GM18526 (cell line): ENCODE results near the gene XKR8.

ENCODE experiments used
- POLR2A ChIP-seq: IDR thresholded peaks from 3 replicates; pipeline ENCODE4 v1.6.1; 2011; ENCODE audit not compliant: insufficient read length; ENCODE audit errors: extremely low read depth

The XKR8 gene

DNA sequence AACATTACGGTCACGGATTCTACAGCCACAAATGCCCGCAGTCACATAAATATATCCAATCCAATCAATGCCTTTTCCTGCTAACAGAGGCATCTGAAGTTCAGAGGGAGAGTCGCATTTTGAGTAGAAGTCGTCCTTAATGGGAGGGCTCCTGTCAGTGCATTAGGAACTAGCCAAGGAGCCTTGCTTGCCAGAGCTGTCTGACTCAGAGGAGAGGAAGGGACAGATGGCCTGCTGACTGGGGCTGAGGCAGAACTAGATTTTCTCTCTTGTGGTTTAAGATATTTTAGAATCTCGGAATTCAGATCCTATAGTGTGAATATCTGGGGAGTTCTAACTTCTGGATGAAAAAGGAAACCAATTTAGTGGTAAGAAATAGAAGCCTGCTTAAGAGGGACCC is 10.6 kb downstream of the XKR8 start:
- TF ChIP-seq POLR2A = no peak

DNA sequence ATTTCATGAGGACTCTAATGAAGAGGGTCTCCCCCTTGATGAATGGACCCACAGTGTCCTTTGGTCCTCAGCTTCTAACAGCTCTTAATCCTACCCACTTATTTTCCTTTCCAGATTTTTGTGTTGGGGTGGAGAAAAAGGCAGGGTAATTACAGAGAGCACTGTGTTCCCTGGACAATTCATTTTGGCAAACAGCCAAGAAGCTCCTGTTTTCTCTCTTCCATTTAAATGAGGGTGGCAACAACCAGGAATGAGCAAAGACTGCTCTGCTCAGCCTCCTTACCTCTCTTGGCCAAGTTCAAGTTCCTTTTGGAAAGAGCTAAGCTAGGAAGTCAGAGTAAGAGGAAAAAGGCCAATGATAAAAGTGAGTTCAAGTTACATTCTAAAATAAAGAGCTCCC is 11.9 kb downstream of the XKR8 start:
- TF ChIP-seq POLR2A = no peak

DNA sequence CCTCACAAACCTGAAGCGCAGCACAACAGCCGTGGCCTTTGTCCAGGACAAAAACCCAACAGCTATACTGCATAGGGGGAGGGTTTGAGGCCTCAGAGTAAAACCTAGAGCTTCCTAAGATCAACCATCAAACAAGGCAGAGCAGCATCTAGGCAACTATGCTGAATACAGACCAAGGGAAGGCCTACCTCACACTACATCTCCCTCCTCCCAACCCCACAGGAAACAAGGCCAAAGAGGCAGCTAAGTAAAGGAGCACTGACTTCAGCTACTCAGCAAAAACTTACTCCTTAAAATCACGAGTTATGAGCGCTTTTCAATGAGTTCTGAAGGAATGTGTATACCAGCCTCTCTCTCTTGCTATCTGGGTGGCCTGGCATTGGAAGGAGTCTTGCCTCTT is 12.4 kb downstream of the XKR8 start:
- TF ChIP-seq POLR2A = no peak

DNA sequence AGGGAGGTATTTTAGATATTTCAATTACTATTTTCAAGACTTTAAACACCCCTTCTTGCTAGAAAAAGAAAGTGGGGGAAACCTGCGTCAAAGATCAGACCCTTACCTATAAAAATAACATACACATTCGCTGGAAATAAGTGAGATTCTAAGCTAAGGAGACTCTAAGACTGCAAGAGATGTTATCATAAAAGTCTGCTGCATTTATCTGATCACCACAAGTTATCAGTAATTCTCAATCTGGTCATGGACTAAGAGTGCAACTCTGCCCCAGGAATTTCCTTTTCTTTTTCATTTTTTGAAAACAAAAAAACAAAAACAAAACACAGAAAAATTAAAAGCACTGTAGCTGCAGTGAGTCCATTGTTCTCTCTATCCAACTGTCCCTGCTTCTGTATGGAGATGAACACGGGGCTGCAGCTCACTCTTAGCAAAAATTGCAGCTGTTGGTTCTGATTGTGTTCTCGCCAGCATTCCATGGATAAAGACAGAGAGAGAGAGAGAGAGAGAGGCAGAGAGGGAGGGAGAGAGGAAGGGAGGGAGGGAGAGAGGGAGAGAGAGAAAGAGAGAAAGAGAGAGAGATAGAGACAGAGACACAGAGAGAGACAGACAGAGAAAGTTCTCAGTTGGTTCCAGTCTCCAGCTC is 14.1 kb downstream of the XKR8 start:
- TF ChIP-seq POLR2A = no peak

DNA sequence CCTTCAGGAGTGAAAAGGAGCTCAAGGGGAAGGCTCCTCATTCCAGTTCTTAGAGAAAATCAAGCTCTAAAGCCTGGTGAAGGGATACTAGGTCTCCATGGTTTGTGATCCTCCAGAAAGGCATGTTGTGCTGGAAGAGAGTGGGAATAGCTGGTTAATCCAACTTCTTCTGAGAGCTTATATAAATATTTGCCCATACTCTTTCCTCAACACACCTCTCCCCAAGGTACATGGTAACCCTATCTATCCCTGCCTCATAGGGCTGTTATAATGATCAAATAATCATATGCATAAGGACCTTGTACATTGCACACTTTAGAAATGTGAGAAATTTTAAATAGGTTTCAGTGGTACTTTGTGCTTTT is 14.6 kb downstream of the XKR8 start:
- TF ChIP-seq POLR2A = no peak

DNA sequence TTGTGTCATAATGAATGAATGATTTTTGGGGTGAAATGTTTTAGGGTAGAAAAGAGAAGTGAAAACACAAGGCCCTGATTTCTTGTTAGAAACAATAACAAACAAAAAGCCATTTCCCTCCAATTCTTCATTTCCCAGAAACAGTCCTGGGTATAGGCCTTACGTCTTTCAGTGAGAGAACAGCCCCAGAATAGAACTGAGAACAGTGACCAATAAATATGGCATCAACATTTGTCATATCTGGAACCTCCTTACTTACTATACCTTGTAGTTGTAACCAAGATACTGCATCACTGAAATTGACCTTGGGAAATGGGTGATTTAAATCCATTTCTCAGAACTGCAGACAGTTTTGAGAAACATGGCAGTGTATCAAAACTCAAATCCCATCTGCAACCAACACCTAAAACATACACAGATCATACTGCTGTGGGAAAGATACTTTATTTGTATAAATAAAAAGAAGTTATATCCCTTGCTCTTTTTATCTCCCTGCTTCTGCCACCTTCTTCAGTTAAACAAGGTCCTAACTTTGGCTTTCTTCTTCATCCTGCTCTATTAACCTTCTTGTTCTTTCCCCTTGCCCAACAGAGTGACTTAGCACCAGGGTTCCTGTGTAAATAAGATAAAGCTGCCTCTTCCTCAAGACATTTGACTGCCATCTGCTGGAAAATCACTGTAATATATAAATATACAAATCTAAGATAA is 19.5 kb downstream of the XKR8 start:
- no peak for TF ChIP-seq POLR2A

DNA sequence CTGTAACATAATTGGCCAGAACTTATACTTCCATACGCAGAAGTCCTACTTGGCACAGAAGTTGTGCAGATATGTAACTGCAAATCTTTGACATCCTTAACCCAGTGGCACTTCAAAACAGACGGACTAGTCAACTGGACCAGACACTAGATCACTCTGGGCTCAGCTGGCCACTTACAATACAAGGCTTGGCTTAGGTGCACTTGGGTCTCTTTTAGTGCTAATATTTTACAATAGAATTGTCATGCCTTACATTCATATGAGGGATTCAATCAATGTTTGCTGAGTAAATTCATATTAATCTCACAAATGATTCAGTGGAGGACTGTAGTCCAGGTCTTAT is 20.1 kb downstream of the XKR8 start:
- TF ChIP-seq POLR2A = no peak

DNA sequence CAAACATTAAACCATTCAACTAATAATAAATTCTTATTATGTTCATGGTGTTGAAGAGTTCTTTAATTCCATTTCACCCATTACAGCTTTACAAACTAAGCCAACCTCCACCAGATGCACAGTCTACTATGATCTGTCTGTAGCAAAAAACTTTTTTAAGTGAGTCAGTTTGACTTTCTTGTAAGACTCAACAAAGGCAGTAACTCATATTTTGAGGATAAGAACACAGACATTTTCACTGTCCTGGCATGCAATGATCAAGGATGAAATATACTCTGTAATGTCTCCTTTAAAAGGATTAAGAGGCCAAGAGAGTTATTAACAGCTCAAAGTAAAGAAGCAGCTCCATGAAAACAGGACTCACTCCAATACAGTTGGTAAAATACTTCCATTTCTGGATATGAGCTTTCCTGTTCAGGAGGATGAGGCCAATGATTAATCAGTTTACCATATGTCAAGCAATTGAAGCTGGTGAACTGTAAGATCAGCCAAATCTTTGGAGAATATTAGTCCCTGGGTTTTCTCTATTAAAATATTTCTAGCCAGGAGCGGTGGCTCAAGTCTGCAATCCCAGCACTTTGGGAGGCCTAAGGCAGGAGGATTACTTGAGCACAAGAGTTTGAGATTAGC is 20.6 kb downstream of the XKR8 start:
- no peak for TF ChIP-seq POLR2A

DNA sequence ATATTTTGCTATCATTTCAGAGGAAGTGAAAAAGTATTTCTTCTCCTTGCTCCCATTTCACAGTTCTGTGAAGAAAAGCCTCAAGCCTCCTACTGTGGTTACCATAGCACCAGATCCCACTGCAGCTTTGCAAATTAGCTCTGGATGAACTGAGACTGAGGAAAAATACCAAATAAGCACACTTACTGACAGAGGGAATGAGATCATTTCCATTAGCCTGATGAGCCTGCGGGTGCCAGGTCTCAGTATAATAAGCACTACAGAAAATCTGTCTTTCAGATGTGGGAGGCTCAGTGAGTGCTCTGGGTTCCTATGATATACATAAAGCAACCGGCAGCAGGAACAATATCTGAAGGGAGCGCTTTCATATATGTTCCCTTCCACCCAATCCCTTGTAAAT is 21.4 kb downstream of the XKR8 start:
- no peak for TF ChIP-seq POLR2A

DNA sequence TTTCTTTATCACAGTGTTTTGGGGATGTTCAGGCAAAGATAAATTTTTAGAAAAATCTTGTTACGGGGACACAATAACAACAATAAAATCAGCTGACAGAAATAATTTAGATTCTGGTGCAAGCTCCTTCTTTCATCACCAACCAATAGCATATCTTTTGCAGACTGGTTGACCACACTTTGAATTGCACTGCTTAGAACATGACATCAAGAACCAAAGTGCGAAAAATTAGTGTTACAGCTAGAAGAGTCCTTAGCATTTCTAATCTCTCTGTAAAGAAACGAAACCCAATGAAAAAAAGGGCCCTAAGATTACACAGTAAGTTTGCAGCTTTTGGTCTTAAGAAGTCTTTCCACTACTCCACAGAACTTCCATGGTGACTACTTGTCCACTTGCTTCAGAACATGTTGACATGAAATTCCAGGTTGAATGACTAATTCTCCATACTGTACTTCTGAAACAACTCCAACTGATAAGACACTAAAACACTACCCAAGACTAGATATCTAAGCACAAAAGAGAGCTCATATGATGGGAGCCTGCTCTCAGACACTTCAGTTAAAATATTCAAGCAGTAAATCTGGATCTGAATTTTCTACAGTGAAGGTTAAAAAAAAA is 31.3 kb downstream of the XKR8 start:
- no peak for TF ChIP-seq POLR2A

DNA sequence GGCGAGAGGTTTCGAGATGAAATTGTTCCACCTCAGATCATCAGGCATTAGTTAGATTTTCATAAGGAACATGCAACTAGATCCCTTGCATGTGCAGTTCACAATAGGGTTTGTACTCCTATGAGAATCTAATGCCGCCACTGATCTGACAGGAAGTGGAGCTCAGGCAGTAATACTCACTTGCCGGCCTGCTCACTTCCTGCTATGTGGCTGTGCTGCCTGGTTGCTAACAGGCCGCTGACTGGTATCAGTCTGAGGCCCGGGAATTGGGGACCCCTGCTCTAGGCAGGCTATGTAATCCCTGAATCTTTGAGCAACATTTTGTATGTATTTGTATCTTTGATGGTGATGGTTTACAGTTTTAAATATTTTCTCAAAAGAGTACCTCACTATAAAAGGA is 32.5 kb downstream of the XKR8 start:
- no peak for TF ChIP-seq POLR2A

DNA sequence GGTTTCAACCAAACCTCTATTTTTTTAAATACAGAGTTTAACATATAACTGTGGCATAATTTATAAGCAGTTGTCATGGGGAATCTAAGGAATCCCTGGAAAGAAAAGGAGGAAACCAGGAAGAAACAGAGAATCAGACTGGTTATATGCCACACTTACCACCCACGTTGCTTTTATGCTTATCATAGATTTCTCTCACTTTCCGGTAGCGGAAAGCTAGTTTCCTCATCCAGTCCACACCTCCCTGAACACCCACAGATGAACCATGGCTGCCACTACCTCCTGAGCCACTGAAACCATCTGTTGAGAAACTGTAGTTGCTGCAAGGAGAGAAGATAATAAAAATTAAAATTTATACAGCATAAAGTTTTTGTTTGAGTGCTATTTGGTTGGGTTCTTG is 33.5 kb downstream of the XKR8 start:
- no peak for TF ChIP-seq POLR2A

DNA sequence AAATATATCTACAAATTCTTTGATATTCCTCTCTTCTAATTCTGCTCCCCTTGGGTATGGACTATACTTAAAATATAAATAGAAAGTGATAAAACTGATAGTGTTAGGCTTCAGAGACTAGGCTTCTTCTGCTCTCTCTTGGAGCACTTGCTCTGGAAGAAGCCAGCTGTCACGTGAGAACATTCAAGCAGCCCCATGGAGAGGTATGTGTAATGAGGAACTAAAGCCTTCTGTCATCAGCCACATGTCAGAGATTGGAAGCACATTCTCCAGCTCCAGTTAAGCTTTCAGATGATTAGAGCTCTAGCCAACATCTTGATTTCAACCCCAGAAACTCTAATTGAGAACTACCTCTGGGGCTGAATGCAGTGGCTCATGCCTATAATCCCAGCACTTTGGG is 34.3 kb downstream of the XKR8 start:
- no peak for TF ChIP-seq POLR2A

DNA sequence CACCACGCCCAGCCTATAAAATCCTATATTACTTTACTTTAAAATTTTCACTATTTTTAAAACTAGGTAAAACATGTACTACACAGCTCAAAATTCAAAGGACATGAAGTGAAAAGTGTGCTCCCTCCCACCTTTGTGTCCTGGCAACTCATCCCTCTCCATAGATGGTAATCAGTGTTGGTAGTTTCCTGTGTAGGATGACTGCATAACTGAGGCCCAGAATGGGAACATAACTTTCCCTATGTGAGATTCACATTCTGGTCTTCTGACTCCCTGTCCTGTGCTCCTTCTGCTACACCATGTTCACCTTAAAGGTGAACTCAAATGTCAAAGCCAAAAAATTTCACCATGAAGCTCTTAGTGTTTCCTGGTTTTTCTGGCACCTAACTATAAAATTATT is 39.3 kb downstream of the XKR8 start:
- no peak for TF ChIP-seq POLR2A

DNA sequence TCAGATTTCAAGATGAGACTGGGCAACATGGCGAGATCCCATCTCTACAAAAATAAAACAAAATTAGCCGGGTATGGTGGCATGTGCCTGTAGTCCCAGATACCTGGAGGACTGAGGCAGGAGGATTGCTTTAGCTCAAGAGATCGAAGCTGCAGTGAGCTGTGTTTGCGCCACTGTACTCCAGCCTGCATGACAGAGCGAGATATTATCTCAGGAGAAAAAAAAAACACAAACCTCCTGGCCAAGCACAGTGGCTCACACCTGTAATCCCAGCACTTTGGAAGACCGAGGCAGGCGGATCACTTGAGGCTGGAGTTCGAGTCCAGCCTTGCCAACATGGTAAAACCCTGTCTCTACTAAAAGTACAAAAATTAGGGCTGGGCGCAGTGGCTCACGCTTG is 42.8 kb downstream of the XKR8 start:
- TF ChIP-seq POLR2A = no peak

DNA sequence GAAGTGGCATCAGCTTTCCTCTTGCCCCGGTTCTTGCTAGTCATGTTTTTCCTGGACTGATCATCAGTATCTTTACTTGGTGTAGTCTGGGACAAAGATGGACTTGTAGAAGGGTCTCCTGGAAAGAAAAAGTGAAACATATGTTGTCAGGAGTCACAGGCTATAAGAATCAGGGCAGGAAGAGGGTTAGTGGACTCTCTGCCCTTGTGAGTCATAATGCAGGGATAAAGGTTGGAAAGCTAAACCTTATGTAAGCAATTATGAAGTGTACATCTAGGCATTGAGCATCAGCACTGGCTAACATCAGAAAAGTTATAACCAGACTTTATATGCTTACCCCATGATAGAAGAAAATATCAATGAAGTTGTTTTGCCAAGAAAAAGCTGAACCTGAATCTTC is 51.2 kb downstream of the XKR8 start:
- TF ChIP-seq POLR2A = no peak
